SK-N-SH (cell line): ENCODE measurements around the gene NPEPL1. TPM values are rescaled to one million over a fixed set of nuclear protein-coding genes. Genes with fewer than 3 reads are reported as not detected.

Experiments used
- CTCF ChIA-PET: fragments of 300-600, 350-600 bp; formaldehyde crosslinking; extraction: SDS; loops from one replicate; lab custom pipeline; 2021; lab: Yijun Ruan, JAX
- POLR2A ChIA-PET: fragments of 350-600 bp; sonication (Branson Sonifier 250); formaldehyde crosslinking; extraction: SDS; loops from one replicate; lab custom pipeline; 2020; ENCODE audit warnings: antibody characterized with exemption, inconsistent platforms; lab: Yijun Ruan, JAX
- DNase-seq: peaks from one replicate; pipeline ENCODE4 v3.0.0; 2012
- H2AFZ ChIP-seq: fragments of 200-600 bp; sonication (generic); 2 replicates; pipeline ENCODE4 v1.8.1; 2016; ENCODE audit warnings: antibody characterized with exemption, mild to moderate bottlenecking, low read depth
- H3F3A ChIP-seq: fragments of 200-600 bp; sonication (generic); replicated peaks from 2 replicates; pipeline ENCODE3; 2016; ENCODE audit warnings: antibody characterized with exemption, mild to moderate bottlenecking; ENCODE audit not compliant: insufficient read depth
- H3K27ac ChIP-seq, 2 experiments: fragments of 200-500 bp in 1 of 2; fragments of 200-600 bp in 1 of 2; sonication (Bioruptor generic) in 1 of 2; sonication (generic), shearing (Covaris generic) in 1 of 2; 2 replicates each; pipeline versions ENCODE4 v1.5.1 to v1.6.1; 2014 to 2016; ENCODE audit warnings: low read depth in 2 of 2, inconsistent platforms in 1 of 2, low read length in 1 of 2, mild to moderate bottlenecking in 1 of 2, mixed read lengths in 1 of 2
- H3K27me3 ChIP-seq: fragments of 200-600 bp; sonication (generic), shearing (Covaris generic); 2 replicates; pipeline ENCODE4 v1.6.1; 2016; ENCODE audit warnings: mixed run types; ENCODE audit not compliant: insufficient read depth
- H3K36me3 ChIP-seq, 2 experiments: fragments of 200-500 bp in 1 of 2; fragments of 200-600 bp in 1 of 2; sonication (Bioruptor generic) in 1 of 2; sonication (generic) in 1 of 2; replicated peaks in 1 of 2; 2 replicates each; pipeline versions ENCODE3 to v1.5.1; 2014 to 2016; ENCODE audit warnings: low read length in 1 of 2, mild to moderate bottlenecking in 1 of 2; ENCODE audit not compliant: insufficient read depth in 2 of 2, control insufficient read depth in 1 of 2
- H3K4me1 ChIP-seq, 2 experiments: fragments of 200-500 bp in 1 of 2; fragments of 200-600 bp in 1 of 2; sonication (Bioruptor generic) in 1 of 2; sonication (generic), shearing (Covaris generic) in 1 of 2; 2 replicates each; pipeline versions ENCODE4 v1.5.1 to v1.6.1; 2014 to 2016; ENCODE audit warnings: low read depth in 1 of 2, low read length in 1 of 2, mixed run types in 1 of 2; ENCODE audit not compliant: insufficient read depth in 2 of 2, control insufficient read depth in 1 of 2
- H3K4me2 ChIP-seq: fragments of 200-600 bp; sonication (generic), shearing (Covaris generic); 2 replicates; pipeline ENCODE4 v1.6.1; 2017; ENCODE audit warnings: mixed run types
- H3K4me3 ChIP-seq, 2 experiments: fragments of 200-500 bp in 1 of 2; fragments of 200-600 bp in 1 of 2; sonication (Bioruptor generic) in 1 of 2; sonication (generic), shearing (Covaris generic) in 1 of 2; 2 replicates each; pipeline versions ENCODE4 v1.5.1 to v1.8.1; 2014 to 2016; ENCODE audit warnings: low read depth in 2 of 2, inconsistent platforms in 1 of 2, low read length in 1 of 2, mild to moderate bottlenecking in 1 of 2, mixed read lengths in 1 of 2, moderate library complexity in 1 of 2
- H3K79me2 ChIP-seq: fragments of 200-600 bp; sonication (generic); 2 replicates; pipeline ENCODE4 v1.8.1; 2017; ENCODE audit warnings: mild to moderate bottlenecking; ENCODE audit not compliant: insufficient read depth
- H3K9ac ChIP-seq: fragments of 200-600 bp; sonication (generic); 2 replicates; pipeline ENCODE4 v1.6.1; 2017; ENCODE audit warnings: mixed run types
- H3K9me2 ChIP-seq: fragments of 200-600 bp; sonication (generic); 2 replicates; pipeline ENCODE4 v1.6.1; 2017; ENCODE audit warnings: mixed run types
- H3K9me3 ChIP-seq: fragments of 200-600 bp; sonication (generic); 2 replicates; pipeline ENCODE4 v1.6.1; 2017; ENCODE audit warnings: mixed run types, mild to moderate bottlenecking, moderate library complexity
- H4K20me1 ChIP-seq: fragments of 200-600 bp; sonication (generic); 2 replicates; pipeline ENCODE4 v1.6.1; 2017; ENCODE audit warnings: mild to moderate bottlenecking, mixed run types; ENCODE audit not compliant: insufficient read depth
- CHD2 ChIP-seq: fragments of 150-350 bp; IDR thresholded peaks from 2 replicates; pipeline ENCODE4 v1.6.1; 2018; ENCODE audit warnings: low read length; ENCODE audit not compliant: partially characterized antibody
- CTCF ChIP-seq: fragments of 200-600 bp; sonication (generic); IDR thresholded peaks from 2 replicates; pipeline ENCODE4 v1.6.1; 2017; ENCODE audit warnings: antibody characterized with exemption, mild to moderate bottlenecking, moderate library complexity
- EP300 ChIP-seq, 2 experiments: IDR thresholded peaks; 2 replicates each; pipeline versions ENCODE4 v1.4.0 to v1.6.1; 2012; ENCODE audit warnings: borderline replicate concordance in 1 of 2, low read depth in 1 of 2, low read length in 1 of 2
- FOSL2 ChIP-seq: IDR thresholded peaks from 2 replicates; pipeline ENCODE4 v1.4.0; 2012; ENCODE audit warnings: low read depth, mild to moderate bottlenecking, moderate library complexity, borderline replicate concordance
- FOXJ3 ChIP-seq: sonication (generic); formaldehyde crosslinking; IDR thresholded peaks from 2 replicates; pipeline ENCODE4 v1.5.1; 2020; ENCODE audit warnings: mild to moderate bottlenecking, missing genetic modification reagents
- FOXM1 ChIP-seq: IDR thresholded peaks from 2 replicates; pipeline ENCODE4 v1.4.0; 2012; ENCODE audit warnings: low read depth, mild to moderate bottlenecking
- GATA2 ChIP-seq: sonication (generic); formaldehyde crosslinking; IDR thresholded peaks from 2 replicates; pipeline ENCODE4 v1.5.0; 2020; ENCODE audit warnings: mild to moderate bottlenecking, missing genetic modification reagents
- JUND ChIP-seq: IDR thresholded peaks from 2 replicates; pipeline ENCODE4 v1.4.0; 2012
- MXI1 ChIP-seq: IDR thresholded peaks from 2 replicates; pipeline ENCODE4 v1.6.1; 2012; ENCODE audit warnings: mild to moderate bottlenecking, low read depth, low read length, improper control_type of control experiment
- NRF1 ChIP-seq: IDR thresholded peaks from 2 replicates; pipeline ENCODE4 v1.6.1; 2012; ENCODE audit warnings: low read depth, mild to moderate bottlenecking, low read length
- RAD21 ChIP-seq: IDR thresholded peaks from 2 replicates; pipeline ENCODE4 v1.6.1; 2012; ENCODE audit warnings: mild to moderate bottlenecking, low read length
- RCOR1 ChIP-seq: fragments of 150-350 bp; IDR thresholded peaks from 2 replicates; pipeline ENCODE4 v1.6.1; 2017; ENCODE audit warnings: antibody characterized with exemption, low read length
- RFX5 ChIP-seq: IDR thresholded peaks from 2 replicates; pipeline ENCODE4 v1.6.1; 2012; ENCODE audit warnings: mild to moderate bottlenecking, improper control_type of control experiment, low read length
- SIN3A ChIP-seq: IDR thresholded peaks from 2 replicates; pipeline ENCODE4 v1.6.1; 2012; ENCODE audit warnings: low read depth, mild to moderate bottlenecking, low read length, moderate library complexity, borderline replicate concordance
- SMC3 ChIP-seq: IDR thresholded peaks from 2 replicates; pipeline ENCODE4 v1.6.1; 2012; ENCODE audit warnings: low read depth, low read length, improper control_type of control experiment
- TCF12 ChIP-seq: IDR thresholded peaks from 2 replicates; pipeline ENCODE4 v1.4.0; 2012
- ZBTB33 ChIP-seq: IDR thresholded peaks from 2 replicates; pipeline ENCODE4 v1.4.0; 2012; ENCODE audit warnings: low read depth, borderline replicate concordance
- WGBS: methylation state at CpG from one replicate; pipeline ENCODE4 v1.1.6; 2017; ENCODE audit warnings: low lambda C conversion rate; 5-methylcytosine and 5-hydroxymethylcytosine counted together
- polyA plus RNA-seq, 3 experiments: library from polyadenylated mRNA; depleted of rRNA; stranded (reverse); fragments of >200 nt; gene quantifications; 2 replicates each; pipeline ENCODE4 v1.2.3, GENCODE V29; 2012
- TF ChIP-seq, protein P1 (sequence below): IDR thresholded peaks from 2 replicates; pipeline ENCODE4; 2012
- TF ChIP-seq, protein P2 (sequence below): IDR thresholded peaks from 2 replicates; pipeline ENCODE4 v1.6.1; 2012; ENCODE audit warnings: mild to moderate bottlenecking, low read depth, low read length, moderate library complexity
- TF ChIP-seq, protein P3 (sequence below): IDR thresholded peaks from 2 replicates; pipeline ENCODE4 v1.4.0; 2012; ENCODE audit warnings: low read depth

Gene NPEPL1
- polyA plus RNA-seq, 1 of the 3 experiments (the other 2 are of a cell fraction): 2.8 TPM

- TF ChIP-seq, protein P1, sequence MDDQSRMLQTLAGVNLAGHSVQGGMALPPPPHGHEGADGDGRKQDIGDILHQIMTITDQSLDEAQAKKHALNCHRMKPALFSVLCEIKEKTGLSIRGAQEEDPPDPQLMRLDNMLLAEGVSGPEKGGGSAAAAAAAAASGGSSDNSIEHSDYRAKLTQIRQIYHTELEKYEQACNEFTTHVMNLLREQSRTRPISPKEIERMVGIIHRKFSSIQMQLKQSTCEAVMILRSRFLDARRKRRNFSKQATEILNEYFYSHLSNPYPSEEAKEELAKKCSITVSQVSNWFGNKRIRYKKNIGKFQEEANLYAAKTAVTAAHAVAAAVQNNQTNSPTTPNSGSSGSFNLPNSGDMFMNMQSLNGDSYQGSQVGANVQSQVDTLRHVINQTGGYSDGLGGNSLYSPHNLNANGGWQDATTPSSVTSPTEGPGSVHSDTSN: no peak
- TF ChIP-seq, protein P2, sequence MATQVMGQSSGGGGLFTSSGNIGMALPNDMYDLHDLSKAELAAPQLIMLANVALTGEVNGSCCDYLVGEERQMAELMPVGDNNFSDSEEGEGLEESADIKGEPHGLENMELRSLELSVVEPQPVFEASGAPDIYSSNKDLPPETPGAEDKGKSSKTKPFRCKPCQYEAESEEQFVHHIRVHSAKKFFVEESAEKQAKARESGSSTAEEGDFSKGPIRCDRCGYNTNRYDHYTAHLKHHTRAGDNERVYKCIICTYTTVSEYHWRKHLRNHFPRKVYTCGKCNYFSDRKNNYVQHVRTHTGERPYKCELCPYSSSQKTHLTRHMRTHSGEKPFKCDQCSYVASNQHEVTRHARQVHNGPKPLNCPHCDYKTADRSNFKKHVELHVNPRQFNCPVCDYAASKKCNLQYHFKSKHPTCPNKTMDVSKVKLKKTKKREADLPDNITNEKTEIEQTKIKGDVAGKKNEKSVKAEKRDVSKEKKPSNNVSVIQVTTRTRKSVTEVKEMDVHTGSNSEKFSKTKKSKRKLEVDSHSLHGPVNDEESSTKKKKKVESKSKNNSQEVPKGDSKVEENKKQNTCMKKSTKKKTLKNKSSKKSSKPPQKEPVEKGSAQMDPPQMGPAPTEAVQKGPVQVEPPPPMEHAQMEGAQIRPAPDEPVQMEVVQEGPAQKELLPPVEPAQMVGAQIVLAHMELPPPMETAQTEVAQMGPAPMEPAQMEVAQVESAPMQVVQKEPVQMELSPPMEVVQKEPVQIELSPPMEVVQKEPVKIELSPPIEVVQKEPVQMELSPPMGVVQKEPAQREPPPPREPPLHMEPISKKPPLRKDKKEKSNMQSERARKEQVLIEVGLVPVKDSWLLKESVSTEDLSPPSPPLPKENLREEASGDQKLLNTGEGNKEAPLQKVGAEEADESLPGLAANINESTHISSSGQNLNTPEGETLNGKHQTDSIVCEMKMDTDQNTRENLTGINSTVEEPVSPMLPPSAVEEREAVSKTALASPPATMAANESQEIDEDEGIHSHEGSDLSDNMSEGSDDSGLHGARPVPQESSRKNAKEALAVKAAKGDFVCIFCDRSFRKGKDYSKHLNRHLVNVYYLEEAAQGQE: no peak
- TF ChIP-seq, protein P3, sequence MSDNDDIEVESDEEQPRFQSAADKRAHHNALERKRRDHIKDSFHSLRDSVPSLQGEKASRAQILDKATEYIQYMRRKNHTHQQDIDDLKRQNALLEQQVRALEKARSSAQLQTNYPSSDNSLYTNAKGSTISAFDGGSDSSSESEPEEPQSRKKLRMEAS: no peak
- TF ChIP-seq TCF12: no peak
- TF ChIP-seq CTCF: no peak
- no peak for TF ChIP-seq ZBTB33
- TF ChIP-seq RAD21: no peak
- no peak for TF ChIP-seq EP300 (IDR thresholded peaks at IDR 0.05; ENCODE audit: borderline replicate concordance in 1 of 2, low read depth in 1 of 2, low read length in 1 of 2)
- TF ChIP-seq RCOR1: no peak
- TF ChIP-seq FOSL2: no peak
- TF ChIP-seq SMC3: no peak
- TF ChIP-seq NRF1: no peak
- TF ChIP-seq RFX5: no peak
- TF ChIP-seq CHD2: no peak
- TF ChIP-seq MXI1: no peak
- TF ChIP-seq FOXM1: no peak
- TF ChIP-seq JUND: no peak
- no peak for TF ChIP-seq GATA2 (CRISPR knock-in tag)
- TF ChIP-seq FOXJ3: no peak
- TF ChIP-seq SIN3A: no peak
- TF ChIP-seq, all 33 proteins: peak for 0
- DNase-seq: no peak
- Histone ChIP-seq H3K4me2 (no peak overlapping the region), H2AFZ (no peak overlapping the region), H4K20me1 (peaks cover 3% of the 10 kb centered on the region; the same call in 1 of the 2 replicates), H3K4me1 (peaks cover 8 to 9% of the 10 kb centered on the region in 2 experiments; a peak in 1 of 4 replicates), H3K9me2 (no peaks in the 10 kb centered on the region), H3K36me3 (peaks cover 55 to 75% of the 10 kb centered on the region in 2 experiments), H3K79me2 (peaks cover 57% of the 10 kb centered on the region), H3K27me3 (no peaks in the 10 kb centered on the region), H3F3A (no peaks in the 10 kb centered on the region), H3K9ac (no peak overlapping the region), H3K9me3 (no peaks in the 10 kb centered on the region), H3K4me3 (no peak overlapping the region), H3K27ac (no peak overlapping the region)
- CTCF ChIA-PET: interaction anchor here (1.5 to 1.7 kb wide), 2 partner anchors 11 to 170 kb away, joined by 6 to 7 read pairs; no protein-coding TSS in a partner anchor
- POLR2A ChIA-PET: no interaction called here
- 93% methylated on average over 5 of the region's 5 CpGs for WGBS
These were observed 23.7 kb upstream of the NPEPL1 start for GRCh38 chr20:58668901-58669286.
